ENCODE results near the gene RHOB. TPM values are rescaled to one million over a fixed set of nuclear protein-coding genes. Genes with fewer than 3 reads are reported as not detected.

The RHOB gene
- total and polyA plus RNA-seq, 2 of the 13 experiments (the other 11 are each of a cell fraction or from before 2014, with no cell fraction given): 192 to 268 TPM

- TF ChIP-seq ZSCAN25 (CRISPR knock-in tag; IDR thresholded peaks at IDR 0.05) (0 out of 2 replicates have a peak, but pooled peaks have one; percentile 34), ZNF34 (CRISPR knock-in tag; IDR thresholded peaks at IDR 0.05; ENCODE audit: borderline replicate concordance) (no peak), SALL1 (CRISPR knock-in tag; IDR thresholded peaks at IDR 0.05) (no peak), ZNF230 (CRISPR knock-in tag; IDR thresholded peaks at IDR 0.05) (no peak), THAP9 (CRISPR knock-in tag; IDR thresholded peaks at IDR 0.05; ENCODE audit: borderline replicate concordance) (peak; percentile 10; the same call in 1 of the 2 replicates), ZSCAN12 (CRISPR knock-in tag; IDR thresholded peaks at IDR 0.05) (no peak), NCOA5 (CRISPR knock-in tag; IDR thresholded peaks at IDR 0.05) (no peak), CBFB (CRISPR knock-in tag; IDR thresholded peaks at IDR 0.05) (no peak), FUBP1 (CRISPR knock-in tag; IDR thresholded peaks at IDR 0.05; ENCODE audit: borderline replicate concordance) (no peak)
- TF ChIP-seq, protein P1, sequence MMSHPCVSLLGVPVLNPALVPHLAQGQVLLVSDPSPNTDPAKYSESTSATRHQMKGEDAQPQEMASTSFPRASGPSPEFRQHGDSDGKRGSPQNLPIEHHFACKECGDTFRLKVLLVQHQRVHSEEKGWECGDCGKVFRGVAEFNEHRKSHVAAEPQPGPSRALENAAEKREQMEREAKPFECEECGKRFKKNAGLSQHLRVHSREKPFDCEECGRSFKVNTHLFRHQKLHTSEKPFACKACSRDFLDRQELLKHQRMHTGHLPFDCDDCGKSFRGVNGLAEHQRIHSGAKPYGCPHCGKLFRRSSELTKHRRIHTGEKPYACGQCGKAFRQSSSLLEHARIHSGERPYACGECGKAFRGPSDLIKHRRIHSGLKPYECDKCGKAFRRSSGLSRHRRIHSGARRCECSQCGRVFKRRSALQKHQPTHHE (CRISPR knock-in tag; IDR thresholded peaks at IDR 0.05; ENCODE audit: borderline replicate concordance): no peak
- TF ChIP-seq, protein P2, sequence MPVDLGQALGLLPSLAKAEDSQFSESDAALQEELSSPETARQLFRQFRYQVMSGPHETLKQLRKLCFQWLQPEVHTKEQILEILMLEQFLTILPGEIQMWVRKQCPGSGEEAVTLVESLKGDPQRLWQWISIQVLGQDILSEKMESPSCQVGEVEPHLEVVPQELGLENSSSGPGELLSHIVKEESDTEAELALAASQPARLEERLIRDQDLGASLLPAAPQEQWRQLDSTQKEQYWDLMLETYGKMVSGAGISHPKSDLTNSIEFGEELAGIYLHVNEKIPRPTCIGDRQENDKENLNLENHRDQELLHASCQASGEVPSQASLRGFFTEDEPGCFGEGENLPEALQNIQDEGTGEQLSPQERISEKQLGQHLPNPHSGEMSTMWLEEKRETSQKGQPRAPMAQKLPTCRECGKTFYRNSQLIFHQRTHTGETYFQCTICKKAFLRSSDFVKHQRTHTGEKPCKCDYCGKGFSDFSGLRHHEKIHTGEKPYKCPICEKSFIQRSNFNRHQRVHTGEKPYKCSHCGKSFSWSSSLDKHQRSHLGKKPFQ (CRISPR knock-in tag; IDR thresholded peaks at IDR 0.05; ENCODE audit: insufficient replicate concordance): no peak
- TF ChIP-seq, protein P3, sequence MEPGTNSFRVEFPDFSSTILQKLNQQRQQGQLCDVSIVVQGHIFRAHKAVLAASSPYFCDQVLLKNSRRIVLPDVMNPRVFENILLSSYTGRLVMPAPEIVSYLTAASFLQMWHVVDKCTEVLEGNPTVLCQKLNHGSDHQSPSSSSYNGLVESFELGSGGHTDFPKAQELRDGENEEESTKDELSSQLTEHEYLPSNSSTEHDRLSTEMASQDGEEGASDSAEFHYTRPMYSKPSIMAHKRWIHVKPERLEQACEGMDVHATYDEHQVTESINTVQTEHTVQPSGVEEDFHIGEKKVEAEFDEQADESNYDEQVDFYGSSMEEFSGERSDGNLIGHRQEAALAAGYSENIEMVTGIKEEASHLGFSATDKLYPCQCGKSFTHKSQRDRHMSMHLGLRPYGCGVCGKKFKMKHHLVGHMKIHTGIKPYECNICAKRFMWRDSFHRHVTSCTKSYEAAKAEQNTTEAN (CRISPR knock-in tag; conservative IDR thresholded peaks at IDR 0.05): no peak
Measured at GRCh38 chr2:20419752-20420151, 27.1 kb upstream of the RHOB start (continued).
